ENCODE measurements around the gene MPHOSPH9. TPM values are rescaled to one million over a fixed set of nuclear protein-coding genes. Genes with fewer than 3 reads are reported as not detected.
"Not testable (repeated sequence)": the region's sequence is repeated elsewhere in the genome, so short reads cannot be mapped to it uniquely, and the experiment has no call there.

MPHOSPH9 gene
- total and polyA plus RNA-seq, 11 donors = 6.0 to 32.3 (median 20.4) TPM

DNA sequence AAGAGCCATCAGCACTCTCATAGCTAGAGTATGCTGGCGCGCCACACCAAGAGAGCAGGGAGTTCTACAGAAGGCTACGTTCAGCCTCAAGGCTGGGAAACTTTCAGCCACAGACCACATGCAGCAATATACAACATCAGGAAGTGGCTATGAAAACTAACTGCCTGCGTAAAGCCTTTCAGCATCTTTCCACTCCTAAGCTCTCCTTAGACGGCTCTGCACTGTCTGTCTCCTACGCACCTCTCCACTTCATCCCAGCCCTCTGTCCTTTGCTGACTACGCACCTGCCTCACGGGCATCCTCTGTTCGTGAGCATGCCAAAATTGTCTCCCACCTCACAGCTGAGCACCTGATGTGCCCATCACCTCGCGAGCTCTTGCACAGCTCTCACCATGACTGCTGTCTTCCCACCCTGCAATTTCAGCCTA, 9.7 kb downstream of the MPHOSPH9 start:
- H3K4me3 ChIP-seq = no peak overlapping the region
- no peaks in the 10 kb centered on the region for H3K27me3 ChIP-seq
- WGBS, 4 donors = 89 to 95% (median 91%) methylated on average over 11 of the region's 11 CpGs
- ATAC-seq (no peak), DNase-seq (no peak)
- peak overlapping the region in 1 of 12 donors; percentile 64 for H3K27ac ChIP-seq
- peaks cover 0 to 69% (median 56%) of the 10 kb centered on the region in 9 donors for H3K36me3 ChIP-seq
- H3K4me1 ChIP-seq = peaks cover 0 to 7% (median 0%) of the 10 kb centered on the region in 12 donors
- H3K9me3 ChIP-seq = no peaks in the 10 kb centered on the region
- intact Hi-C loops (cut with DNase I) = no loop called here
- TF ChIP-seq, protein P1, sequence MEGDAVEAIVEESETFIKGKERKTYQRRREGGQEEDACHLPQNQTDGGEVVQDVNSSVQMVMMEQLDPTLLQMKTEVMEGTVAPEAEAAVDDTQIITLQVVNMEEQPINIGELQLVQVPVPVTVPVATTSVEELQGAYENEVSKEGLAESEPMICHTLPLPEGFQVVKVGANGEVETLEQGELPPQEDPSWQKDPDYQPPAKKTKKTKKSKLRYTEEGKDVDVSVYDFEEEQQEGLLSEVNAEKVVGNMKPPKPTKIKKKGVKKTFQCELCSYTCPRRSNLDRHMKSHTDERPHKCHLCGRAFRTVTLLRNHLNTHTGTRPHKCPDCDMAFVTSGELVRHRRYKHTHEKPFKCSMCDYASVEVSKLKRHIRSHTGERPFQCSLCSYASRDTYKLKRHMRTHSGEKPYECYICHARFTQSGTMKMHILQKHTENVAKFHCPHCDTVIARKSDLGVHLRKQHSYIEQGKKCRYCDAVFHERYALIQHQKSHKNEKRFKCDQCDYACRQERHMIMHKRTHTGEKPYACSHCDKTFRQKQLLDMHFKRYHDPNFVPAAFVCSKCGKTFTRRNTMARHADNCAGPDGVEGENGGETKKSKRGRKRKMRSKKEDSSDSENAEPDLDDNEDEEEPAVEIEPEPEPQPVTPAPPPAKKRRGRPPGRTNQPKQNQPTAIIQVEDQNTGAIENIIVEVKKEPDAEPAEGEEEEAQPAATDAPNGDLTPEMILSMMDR (IDR thresholded peaks at IDR 0.05) = no peak
- no peak for TF ChIP-seq POLR2A (IDR thresholded peaks at IDR 0.05)

DNA sequence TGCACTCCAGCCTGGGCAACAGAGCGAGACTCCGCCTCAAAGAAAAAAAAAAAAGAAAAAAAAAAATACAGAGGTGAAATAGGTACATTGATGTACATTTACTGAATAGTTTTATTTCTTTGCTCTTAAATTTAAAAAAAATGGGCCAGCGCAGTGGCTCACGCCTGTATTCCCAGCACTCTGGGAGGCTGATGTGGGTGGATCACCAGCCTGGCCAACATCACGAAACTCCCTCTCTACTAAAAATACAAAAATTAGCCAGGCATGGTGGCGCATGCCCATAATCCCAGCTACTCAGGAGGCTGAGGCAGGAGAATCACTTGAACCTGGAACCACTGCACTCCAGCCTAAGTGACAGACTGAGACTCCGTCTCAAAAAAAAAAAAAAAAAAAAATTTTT, 25.1 kb downstream of the MPHOSPH9 start:
- H3K4me1 ChIP-seq; ATAC-seq; H3K27me3 ChIP-seq; intact Hi-C loops (cut with DNase I); H3K9me3 ChIP-seq; H3K4me3 ChIP-seq; DNase-seq; H3K27ac ChIP-seq: not testable (repeated sequence)
- peaks cover 0 to 94% (median 81%) of the 10 kb centered on the region in 9 donors for H3K36me3 ChIP-seq
- whole genome bisulfite sequencing, 4 donors = 93 to 97% (median 96%) methylated on average over 7 of the region's 7 CpGs

DNA sequence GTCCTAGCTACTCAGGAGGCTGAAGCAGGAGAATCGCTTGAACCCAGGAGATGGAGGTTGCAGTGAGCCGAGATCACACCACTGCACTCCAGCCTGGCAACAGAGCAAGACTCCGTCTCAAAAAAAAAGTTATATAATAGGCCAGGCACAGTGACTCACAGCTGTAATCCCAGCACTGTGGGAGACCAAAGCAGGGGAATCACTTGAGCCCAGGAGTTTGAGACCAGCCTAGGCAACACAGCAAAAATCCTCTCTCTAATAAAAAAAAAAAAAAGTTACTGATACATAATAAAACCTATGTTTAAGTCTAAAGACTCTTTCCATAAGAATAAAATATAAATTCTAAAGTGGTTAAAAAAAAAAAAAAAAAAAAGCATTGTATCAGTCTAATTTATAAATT, 26.1 kb downstream of the MPHOSPH9 start:
- intact Hi-C loops (cut with DNase I); DNase-seq; H3K27ac ChIP-seq; ATAC-seq; H3K9me3 ChIP-seq; H3K4me3 ChIP-seq; H3K27me3 ChIP-seq; H3K4me1 ChIP-seq: not testable (repeated sequence)
- WGBS, 4 donors = 71 to 78% (median 77%) methylated on average over 3 of the region's 3 CpGs
- peaks cover 0 to 98% (median 85%) of the 10 kb centered on the region in 9 donors for H3K36me3 ChIP-seq

DNA sequence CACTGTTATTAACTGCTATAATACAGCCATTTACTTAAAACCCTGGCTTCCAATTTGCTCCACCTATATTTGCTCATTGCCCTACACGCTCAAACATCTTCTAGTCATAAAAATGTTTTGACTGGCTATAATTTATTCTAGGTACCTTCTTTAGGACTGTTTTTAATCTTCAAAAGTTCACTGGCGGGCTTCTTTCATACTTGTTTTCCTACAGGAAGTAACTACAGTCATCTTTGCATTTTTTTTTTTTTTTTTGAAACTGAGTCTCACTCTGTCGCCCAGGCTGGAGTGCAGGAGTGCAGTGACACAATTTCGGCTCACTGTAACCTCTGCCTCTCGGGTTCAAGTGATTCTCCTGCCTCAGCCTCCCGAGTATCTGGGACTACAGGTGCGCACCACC, 32.5 kb downstream of the MPHOSPH9 start:
- Histone ChIP-seq H3K9me3 (no peaks in the 10 kb centered on the region), H3K27ac (no peak overlapping the region), H3K4me1 (no peaks in the 10 kb centered on the region), H3K36me3 (peaks cover 0 to 90% (median 66%) of the 10 kb centered on the region in 9 donors), H3K27me3 (no peaks in the 10 kb centered on the region), H3K4me3 (no peak overlapping the region)
- WGBS, 4 donors = 92 to 96% (median 94%) methylated on average over 7 of the region's 7 CpGs
- ATAC-seq (no peak), DNase-seq (no peak)
- intact Hi-C loops (cut with DNase I) = no loop called here
- TF ChIP-seq, protein P1 (IDR thresholded peaks at IDR 0.05) = no peak
- no peak for TF ChIP-seq POLR2A (IDR thresholded peaks at IDR 0.05)

DNA sequence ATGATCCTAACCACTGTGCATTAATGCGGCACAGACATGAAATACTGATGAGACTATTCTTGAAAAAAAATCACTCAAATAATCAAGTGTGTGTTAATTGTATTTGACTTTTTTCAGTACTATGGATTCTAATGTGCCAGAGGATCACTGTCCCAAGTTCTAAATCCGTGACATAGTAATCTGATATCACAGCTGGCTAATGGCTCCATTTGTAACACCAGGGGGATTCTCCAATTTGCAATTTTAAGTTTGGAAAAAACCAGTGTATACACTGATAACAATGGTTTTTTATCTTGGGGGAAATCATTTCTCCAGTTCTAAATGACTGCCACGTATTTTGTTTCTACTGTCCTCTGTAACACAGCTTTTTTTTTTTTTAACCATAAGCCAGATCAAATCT, 33.0 kb downstream of the MPHOSPH9 start:
- Histone ChIP-seq H3K27me3 (no peaks in the 10 kb centered on the region), H3K9me3 (no peaks in the 10 kb centered on the region), H3K36me3 (peaks cover 0 to 92% (median 63%) of the 10 kb centered on the region in 9 donors), H3K27ac (no peak overlapping the region), H3K4me1 (no peaks in the 10 kb centered on the region), H3K4me3 (no peak overlapping the region)
- WGBS, 4 donors = 86 to 93% (median 90%) methylated on average over 3 of the region's 3 CpGs
- no peak for TF ChIP-seq POLR2A (IDR thresholded peaks at IDR 0.05)
- TF ChIP-seq, protein P1 (IDR thresholded peaks at IDR 0.05) = no peak
- no peak for DNase-seq
- ATAC-seq = no peak
- intact Hi-C loops (cut with DNase I) = no loop called here

All from heart left ventricle (tissue), 16 donors.